AG04450 (cell line): Measurements from ENCODE around the gene RFESD. TPM values are rescaled to one million over a fixed set of nuclear protein-coding genes. Genes with fewer than 3 reads are reported as not detected.
A peak's percentile ranks its signal among the peaks of the same experiment; 100 is the strongest.
"Not testable (repeated sequence)": the region's sequence is repeated elsewhere in the genome, so short reads cannot be mapped to it uniquely, and the experiment has no call there.

ENCODE experiments used
- CTCF ChIA-PET: fragments of 300-600, 350-600 bp; formaldehyde crosslinking; extraction: SDS; loops from one replicate; lab custom pipeline; 2022; ENCODE audit warnings: antibody characterized with exemption, inconsistent platforms; lab: Charles Lee
- POLR2A ChIA-PET: fragments of 350-600 bp; formaldehyde crosslinking; extraction: SDS; loops from one replicate; lab custom pipeline; 2021; ENCODE audit warnings: antibody characterized with exemption, inconsistent platforms; lab: Yijun Ruan, JAX
- DNase-seq: peaks from one replicate; pipeline ENCODE4 v3.0.0-alpha.2; 2011; ENCODE audit warnings: low read depth, low spot score
- H3K27ac ChIP-seq: one replicate; pipeline ENCODE4 v1.5.1; 2012; ENCODE audit warnings: low read depth, low read length, control low read depth
- H3K27me3 ChIP-seq: one replicate; pipeline ENCODE4 v1.6.0; 2012; ENCODE audit warnings: low read length; ENCODE audit not compliant: control insufficient read depth, insufficient read depth
- H3K4me3 ChIP-seq: 2 replicates; pipeline ENCODE4 v1.5.1; 2011; ENCODE audit warnings: mild to moderate bottlenecking, low read depth, low read length, control low read depth
- H3K9me3 ChIP-seq: 2 replicates; pipeline ENCODE4 v1.5.1; 2012; ENCODE audit warnings: low read length; ENCODE audit not compliant: control insufficient read depth, insufficient read depth
- polyA plus RNA-seq: library from polyadenylated mRNA; depleted of rRNA; stranded (reverse); fragments of >200 nt; gene quantifications from 2 replicates; pipeline ENCODE4 v1.2.3, GENCODE V29; 2011
- TF ChIP-seq, protein P1 (sequence below): IDR thresholded peaks from 2 replicates; pipeline ENCODE4 v1.5.1; 2011; ENCODE audit warnings: low read depth, low read length, control low read depth, inconsistent platforms

The RFESD gene
- polyA plus RNA-seq, 1 experiment = 3.8 TPM

DNA sequence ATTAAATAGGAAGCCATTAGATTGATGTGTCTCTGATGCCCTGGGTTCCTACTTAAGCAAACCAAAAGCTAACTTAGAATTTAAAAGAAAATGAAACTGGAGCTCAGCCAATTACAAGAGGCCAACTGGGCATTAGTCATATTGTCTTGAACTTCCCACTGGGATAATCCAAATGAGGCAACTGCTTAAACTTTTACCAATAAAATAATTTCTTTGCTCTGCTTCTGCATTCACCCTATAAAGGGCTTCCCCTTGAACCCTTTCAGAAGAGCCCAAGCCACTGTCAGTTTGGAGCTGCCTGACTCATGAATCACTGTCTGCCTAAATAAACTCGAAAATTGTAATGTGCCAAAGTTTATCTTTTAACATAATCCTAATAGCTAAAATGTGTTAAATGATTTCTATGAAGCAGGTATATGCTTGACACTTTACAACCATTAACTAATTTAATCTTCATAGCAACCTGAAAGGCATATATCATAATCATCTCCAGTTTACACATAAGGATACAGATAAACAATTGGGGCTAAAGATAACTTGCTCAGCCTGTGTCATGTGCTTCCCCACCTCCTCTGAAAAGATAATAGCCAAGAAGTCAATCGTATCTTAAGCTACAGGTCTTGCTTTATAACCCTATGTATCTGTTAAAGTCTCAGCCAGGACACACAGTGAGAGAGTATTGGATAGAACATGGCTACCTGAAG lies 15.2 kb upstream of the RFESD start:
- H3K27me3 ChIP-seq = no peaks in the 10 kb centered on the region
- ChIA-PET POLR2A (interaction anchor here (1.2 to 1.3 kb wide), 2 partner anchors 8 to 15 kb away, joined by 3 to 4 read pairs; partner anchors contain the start of gene RFESD), CTCF (interaction anchor here (0.7 to 2.1 kb wide), 5 partner anchors 10 to 216 kb away, joined by 3 to 9 read pairs (median 6); partner anchors contain the start of gene RHOBTB3)
- H3K4me3 ChIP-seq = no peak overlapping the region
- DNase-seq = peak; percentile 44
- no peaks in the 10 kb centered on the region for H3K9me3 ChIP-seq
- TF ChIP-seq, protein P1, sequence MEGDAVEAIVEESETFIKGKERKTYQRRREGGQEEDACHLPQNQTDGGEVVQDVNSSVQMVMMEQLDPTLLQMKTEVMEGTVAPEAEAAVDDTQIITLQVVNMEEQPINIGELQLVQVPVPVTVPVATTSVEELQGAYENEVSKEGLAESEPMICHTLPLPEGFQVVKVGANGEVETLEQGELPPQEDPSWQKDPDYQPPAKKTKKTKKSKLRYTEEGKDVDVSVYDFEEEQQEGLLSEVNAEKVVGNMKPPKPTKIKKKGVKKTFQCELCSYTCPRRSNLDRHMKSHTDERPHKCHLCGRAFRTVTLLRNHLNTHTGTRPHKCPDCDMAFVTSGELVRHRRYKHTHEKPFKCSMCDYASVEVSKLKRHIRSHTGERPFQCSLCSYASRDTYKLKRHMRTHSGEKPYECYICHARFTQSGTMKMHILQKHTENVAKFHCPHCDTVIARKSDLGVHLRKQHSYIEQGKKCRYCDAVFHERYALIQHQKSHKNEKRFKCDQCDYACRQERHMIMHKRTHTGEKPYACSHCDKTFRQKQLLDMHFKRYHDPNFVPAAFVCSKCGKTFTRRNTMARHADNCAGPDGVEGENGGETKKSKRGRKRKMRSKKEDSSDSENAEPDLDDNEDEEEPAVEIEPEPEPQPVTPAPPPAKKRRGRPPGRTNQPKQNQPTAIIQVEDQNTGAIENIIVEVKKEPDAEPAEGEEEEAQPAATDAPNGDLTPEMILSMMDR = no peak
- no peak overlapping the region for H3K27ac ChIP-seq

DNA sequence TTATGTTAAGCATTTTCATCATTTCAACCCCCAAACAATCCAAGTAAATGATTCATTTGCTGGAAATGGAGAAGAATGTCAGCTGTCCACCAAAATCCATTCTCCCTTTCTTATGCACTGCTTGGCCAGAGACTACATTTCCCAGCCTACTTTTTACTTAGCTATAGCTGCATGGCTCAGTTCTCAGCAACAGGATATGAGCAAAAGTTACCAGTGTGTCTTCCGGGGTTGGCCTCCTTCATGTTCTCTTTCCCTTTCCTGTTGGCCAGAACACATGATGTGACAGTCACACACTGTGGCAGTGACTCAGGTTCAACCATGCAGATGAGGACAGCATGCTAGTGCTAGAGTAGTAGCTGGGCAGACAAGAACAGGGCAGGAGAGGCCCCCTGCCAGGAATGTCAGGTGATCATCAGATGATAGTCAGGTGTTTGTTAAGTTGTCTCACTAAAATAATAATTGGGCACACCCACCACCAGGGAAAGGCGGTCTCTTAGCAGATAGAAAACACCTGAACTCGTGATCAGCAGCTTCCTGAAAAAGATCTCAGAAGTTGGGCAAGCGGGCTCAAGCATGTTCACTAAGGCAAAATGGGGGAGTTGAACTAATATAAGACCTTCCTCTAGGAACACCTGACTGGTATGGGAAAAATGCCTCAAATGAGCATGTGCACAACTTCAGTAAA lies 14.4 kb upstream of the RFESD start:
- DNase-seq = no peak
- H3K27me3 ChIP-seq = no peaks in the 10 kb centered on the region
- H3K4me3 ChIP-seq = no peak overlapping the region
- ChIA-PET POLR2A (interaction anchor here (1.2 to 1.3 kb wide), 2 partner anchors 9 to 15 kb away, joined by 3 to 4 read pairs; partner anchors contain the start of gene RFESD), CTCF (interaction anchor here (0.7 to 2.1 kb wide), 5 partner anchors 10 to 216 kb away, joined by 3 to 9 read pairs (median 6); partner anchors contain the start of gene RHOBTB3)
- H3K9me3 ChIP-seq = no peaks in the 10 kb centered on the region
- peak overlapping the region; percentile 13 for H3K27ac ChIP-seq
- TF ChIP-seq, protein P1 = no peak

DNA sequence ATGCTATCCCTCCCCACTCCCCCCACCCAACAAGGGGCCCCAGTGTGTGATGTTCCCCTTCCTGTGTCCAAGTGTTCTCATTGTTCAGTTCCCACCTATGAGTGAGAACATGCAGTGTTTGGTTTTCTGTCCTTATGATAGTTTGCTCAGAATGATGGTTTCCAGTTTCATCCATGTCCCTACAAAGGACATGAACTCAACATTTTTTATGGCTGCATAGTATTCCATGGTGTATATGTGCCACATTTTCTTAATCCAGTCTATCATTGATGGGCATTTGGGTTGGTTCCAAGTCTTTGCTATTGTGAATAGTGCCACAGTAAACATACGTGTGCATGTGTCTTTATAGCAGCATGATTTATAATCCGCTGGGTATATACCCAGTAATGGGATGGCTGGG lies 13.6 kb upstream of the RFESD start:
- H3K4me3 ChIP-seq, CTCF ChIA-PET, H3K27ac ChIP-seq: not testable (repeated sequence)

DNA sequence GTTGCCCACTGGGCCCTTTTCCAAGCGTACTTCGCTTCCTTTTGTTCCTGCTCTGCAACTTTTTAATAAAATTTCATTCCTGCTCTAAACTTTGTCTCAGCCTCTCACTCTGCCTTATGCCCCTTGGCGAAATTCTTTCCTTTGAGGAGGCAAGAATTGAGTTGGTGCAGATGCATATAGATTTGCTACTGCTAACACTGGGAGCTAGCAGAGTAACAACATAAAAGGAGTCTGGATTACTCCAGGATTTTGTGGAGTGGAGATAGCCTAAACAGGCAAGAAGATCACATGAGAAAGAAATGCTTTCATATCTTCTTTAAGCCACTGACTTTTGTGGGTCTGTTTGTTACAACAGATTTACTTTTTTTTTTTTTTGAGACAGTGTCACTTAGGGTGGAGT lies 12.9 kb upstream of the RFESD start:
- no peaks in the 10 kb centered on the region for H3K9me3 ChIP-seq
- CTCF ChIA-PET = no interaction called here

More for the DNA sequence above, 13.6 kb upstream of the RFESD start:
- H3K27me3 ChIP-seq, DNase-seq, POLR2A ChIA-PET, H3K9me3 ChIP-seq: not testable (repeated sequence)

DNA sequence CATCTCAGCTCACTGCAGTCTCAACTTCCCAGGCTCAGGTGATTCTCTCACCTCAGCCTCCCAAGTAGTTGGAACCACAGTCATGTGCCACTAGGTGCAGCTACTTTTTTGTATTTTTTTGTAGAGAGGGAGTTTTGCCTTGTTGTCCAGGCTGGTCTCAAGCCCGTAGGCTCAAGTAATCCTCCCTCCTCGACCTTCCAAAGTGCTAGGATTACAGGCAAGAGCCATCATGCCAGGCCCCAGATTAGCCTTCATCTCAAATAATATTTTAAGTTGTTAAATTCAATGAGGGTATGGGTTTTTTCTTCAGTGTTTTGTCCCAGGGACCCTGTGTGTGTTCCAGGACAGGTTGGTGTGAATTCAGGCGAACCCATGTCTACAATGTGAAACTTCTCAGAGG lies 12.5 kb upstream of the RFESD start:
- CTCF ChIA-PET = no interaction called here

More for the DNA sequence above, 12.9 kb upstream of the RFESD start:
- H3K4me3 ChIP-seq = no peak overlapping the region
- TF ChIP-seq, protein P1 = no peak
- no peak for DNase-seq
- POLR2A ChIA-PET = no interaction called here
- H3K27me3 ChIP-seq = no peaks in the 10 kb centered on the region
- H3K27ac ChIP-seq = no peak overlapping the region

More for the DNA sequence above, 12.5 kb upstream of the RFESD start:
- no peak overlapping the region for H3K27ac ChIP-seq
- POLR2A ChIA-PET = no interaction called here
- DNase-seq = no peak
- no peak overlapping the region for H3K4me3 ChIP-seq
- TF ChIP-seq, protein P1 = no peak
- H3K9me3 ChIP-seq = no peaks in the 10 kb centered on the region
- no peaks in the 10 kb centered on the region for H3K27me3 ChIP-seq
